Body of pancreas (tissue), 4 donors: Measurements from ENCODE around the gene STX8.

Experiments used
- CTCF ChIP-seq, 7 experiments: fragments of 450-650 bp in 4 of 7; fragments of 200-600 bp in 3 of 7; sonication (generic) in 3 of 7; IDR thresholded peaks; one replicate each; pipeline ENCODE4 v1.5.1; 2016 to 2019; ENCODE audit warnings: antibody characterized with exemption in 7 of 7
- POLR2A ChIP-seq, 3 donors: fragments of 450-650 bp; IDR thresholded peaks; one replicate each; pipeline ENCODE4 v1.6.1; 2016; ENCODE audit warnings: antibody characterized with exemption in 3 of 3, mild to moderate bottlenecking in 2 of 3

GRCh38 chr17:9223531-9223930, 352.1 kb downstream of the STX8 start:
- no peak for TF ChIP-seq CTCF (IDR thresholded peaks at IDR 0.05)
- TF ChIP-seq POLR2A (IDR thresholded peaks at IDR 0.05), result no peak
